UCSD-AML1 (cell line): Measurements from ENCODE around the gene MYO5C.

Source experiments
- DNase-seq: peaks from one replicate; lab custom pipeline; 2025; ENCODE audit not compliant: unreplicated experiment; lab: John Stamatoyannopoulos, UW

The MYO5C gene

GRCh38 chr15:52280326-52281084, 15.1 kb downstream of the MYO5C start:
- DNase-seq: no peak

GRCh38 chr15:52278636-52279367, 16.8 kb downstream of the MYO5C start:
- DNase-seq: no peak

DNA sequence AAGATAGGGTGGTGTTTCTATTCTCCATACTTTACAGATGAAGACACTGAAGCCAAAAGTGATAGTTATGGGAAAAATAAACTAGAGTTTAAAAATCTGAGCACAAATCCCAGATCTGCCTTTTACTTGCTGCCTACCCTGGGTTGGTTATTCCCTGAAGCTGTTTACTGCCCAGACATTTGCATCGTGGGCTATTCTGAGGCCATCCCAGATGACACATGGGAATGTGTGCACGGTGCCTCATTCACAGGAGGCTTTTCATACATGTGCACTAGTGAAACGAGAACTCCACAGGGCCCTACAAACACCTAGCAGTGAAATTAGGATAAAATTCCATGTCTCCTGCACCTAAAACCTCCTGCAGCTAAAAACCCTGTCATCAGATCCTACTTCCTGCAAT, 17.5 kb downstream of the MYO5C start:
- no peak for DNase-seq

DNA sequence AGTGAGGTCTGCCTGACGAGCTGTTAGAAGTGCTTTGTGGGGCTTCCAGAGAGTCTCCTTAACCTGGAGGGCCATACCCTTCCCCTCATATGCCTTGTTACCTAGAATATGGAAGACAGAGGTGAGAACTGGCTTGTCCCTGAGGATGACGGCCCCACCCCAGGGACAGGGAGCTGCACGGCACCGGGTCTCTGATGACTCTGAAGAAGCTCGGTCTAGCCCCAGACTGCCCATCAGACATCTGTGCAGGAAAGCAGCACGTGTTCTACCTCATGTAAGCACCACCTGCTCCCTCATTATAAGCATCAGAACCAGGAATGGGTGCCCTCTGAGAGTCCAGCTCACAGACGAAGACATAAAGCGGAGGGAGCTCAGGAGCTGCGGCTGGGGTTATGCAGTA, 18.0 kb downstream of the MYO5C start:
- no peak for DNase-seq

- no peak for DNase-seq
Observed at GRCh38 chr15:52276256-52276770, 19.3 kb downstream of the MYO5C start.

DNA sequence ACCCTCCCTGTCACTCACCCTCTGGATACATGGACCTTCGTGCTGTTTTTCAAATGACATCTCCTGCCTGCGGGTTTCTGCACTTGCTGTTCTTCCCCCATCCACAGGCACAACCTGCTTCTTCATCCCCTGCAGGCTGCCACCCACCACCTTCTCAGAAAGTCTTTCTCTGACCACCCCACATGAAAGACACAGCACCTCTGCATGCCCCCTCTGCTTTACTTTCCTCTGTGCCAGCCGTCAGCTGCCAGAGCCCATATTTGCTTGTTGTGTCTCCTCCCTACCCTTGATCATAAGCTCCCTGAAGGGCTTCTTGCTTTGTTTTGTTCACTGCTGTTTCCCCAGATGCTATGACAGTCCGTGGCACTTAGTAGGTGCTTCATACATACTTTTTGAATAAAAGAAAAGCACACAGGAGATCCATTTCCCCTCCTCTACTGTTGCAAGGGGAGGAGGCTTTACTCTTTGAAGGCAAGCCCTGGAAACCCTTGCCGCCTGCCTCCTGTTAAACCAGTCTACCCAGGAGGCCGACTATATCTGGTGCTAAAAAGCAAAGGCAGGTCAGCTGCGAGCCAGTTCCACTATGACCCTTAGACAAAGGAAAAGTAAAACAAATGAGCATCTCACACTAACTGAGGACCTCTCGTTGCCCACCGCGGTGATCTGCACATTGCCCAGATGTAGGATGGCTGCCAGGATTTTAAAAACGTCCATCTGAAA, 31.9 kb downstream of the MYO5C start:
- DNase-seq: no peak

DNA sequence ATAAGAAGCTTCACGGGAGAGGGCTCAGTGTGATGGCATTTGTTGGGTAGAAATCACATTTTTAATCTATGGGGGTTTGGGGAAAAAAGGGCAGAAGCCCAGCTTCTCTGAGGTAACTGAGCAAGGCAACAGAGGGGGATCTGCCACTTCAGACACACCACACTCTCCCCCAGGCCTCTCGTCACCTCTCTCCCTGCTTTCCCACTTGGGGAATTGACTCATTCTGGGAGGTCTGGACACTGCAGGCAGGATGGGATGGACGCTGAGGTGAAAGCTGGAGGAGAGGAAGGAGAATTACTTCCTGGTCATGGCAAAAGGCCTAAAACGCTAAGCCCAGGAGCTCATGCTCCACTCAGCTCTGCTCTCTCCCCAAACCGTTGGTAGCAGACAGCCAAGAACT, 33.2 kb downstream of the MYO5C start:
- DNase-seq: peak; percentile 17

DNA sequence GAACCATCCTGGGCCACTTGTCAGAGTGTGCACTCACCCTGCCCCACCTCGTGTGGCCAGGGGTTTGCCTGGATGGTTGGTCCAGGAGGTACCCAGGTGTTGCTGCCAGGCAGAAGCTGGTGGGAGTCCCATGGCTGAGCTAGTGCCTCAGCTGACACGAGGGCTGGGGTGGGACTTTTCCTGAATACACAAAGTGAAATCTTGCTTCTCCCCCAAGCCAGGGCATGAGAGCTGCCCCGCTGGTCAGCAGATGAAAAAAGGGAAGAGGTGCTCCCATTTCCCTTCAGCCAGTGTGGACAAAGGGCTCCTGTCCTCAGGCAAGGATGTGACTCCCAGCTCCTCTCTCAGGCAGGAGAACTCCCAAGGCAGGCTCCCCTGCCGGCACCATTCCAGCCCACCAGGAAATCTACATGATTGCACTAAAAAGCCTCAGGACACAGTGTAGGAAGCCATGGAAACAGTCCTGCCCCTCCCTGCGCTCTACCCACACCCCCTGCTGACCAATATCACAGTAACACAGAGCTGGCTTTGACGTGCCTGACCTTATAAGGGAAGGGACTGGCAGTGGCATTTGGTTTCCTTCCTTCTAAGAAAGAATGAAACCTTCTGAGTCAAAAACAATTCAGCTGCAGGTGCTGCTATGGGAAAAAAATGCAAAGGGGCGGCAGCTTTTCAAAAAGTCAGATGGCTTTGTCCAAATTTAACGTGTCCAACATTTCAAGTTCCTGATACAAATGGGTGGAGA, 33.9 kb downstream of the MYO5C start:
- DNase-seq: peak; percentile 73

DNA sequence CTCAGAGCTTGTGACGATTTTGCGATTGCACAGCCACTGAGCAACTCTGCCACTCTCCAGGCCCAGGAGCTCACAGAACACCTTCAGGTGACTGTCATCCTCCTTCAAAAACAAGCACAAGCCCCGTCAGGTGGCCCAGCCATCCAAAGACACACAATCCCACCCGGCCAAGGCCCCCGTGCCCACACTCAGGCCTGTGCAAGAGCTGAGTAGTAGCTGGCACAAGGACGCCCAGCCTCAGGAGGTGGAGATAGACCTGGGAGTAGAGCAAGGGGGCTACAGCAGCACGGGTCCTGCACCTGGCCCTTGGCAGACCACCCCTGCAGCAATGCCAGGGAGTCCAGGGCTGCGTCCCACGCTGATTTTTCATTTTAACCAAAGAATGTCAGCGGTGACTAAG, 34.6 kb downstream of the MYO5C start:
- no peak for DNase-seq

DNA sequence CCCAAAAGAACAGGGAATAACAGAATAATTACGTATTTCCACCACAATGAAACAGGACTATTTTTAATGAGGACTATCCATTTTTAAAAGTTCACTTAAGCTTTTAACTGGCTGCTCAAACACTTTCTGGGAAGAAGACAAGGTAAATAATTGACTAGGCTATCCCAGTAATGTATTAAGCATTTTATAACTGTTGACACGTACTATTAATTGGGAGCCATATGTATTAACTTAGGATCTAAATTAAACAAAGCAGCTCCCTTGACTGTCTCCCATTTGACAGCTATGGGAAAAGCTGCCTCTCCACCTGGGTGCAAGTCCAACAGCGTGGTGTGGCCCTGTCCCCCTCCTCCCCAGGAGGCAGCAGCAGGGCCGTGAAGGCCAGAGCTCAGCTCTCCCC, 36.1 kb downstream of the MYO5C start:
- DNase-seq: no peak

DNA sequence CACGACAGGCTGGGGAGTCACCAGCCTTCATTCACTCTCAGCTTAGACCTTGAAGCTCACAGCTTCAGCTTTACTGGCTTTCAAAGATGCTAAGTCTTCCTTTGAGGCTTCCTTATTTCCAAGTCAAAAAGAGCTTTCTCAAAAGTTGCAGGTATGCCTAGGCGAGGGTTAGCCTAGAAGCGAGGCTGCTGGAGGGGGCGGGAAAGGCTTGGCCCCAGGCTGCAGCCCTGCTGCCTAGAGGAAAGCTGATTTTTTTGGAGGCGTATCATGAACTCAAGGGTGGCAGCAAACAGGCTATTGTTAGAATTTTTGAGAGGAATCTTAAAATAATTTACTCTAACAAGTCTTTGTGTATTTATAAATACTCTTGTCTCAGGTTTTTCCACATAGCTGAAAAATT, 37.1 kb downstream of the MYO5C start:
- DNase-seq: no peak

DNA sequence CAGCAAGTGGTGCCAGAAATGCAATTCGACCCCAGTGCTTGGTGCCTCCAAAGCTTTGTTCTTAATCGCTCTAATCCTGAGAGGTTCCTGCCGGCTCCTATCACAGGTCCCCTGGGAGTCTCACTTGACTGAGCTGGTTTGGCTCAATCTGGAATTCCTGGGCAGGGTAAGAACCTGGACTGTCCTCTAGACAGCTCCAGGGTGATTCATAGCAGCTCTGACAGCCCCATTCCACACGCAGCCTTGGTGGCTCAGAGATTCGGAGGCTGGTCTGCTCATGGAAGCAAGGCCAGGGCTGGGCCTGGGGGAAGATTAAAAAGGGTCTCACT, 37.9 kb downstream of the MYO5C start:
- no peak for DNase-seq

DNA sequence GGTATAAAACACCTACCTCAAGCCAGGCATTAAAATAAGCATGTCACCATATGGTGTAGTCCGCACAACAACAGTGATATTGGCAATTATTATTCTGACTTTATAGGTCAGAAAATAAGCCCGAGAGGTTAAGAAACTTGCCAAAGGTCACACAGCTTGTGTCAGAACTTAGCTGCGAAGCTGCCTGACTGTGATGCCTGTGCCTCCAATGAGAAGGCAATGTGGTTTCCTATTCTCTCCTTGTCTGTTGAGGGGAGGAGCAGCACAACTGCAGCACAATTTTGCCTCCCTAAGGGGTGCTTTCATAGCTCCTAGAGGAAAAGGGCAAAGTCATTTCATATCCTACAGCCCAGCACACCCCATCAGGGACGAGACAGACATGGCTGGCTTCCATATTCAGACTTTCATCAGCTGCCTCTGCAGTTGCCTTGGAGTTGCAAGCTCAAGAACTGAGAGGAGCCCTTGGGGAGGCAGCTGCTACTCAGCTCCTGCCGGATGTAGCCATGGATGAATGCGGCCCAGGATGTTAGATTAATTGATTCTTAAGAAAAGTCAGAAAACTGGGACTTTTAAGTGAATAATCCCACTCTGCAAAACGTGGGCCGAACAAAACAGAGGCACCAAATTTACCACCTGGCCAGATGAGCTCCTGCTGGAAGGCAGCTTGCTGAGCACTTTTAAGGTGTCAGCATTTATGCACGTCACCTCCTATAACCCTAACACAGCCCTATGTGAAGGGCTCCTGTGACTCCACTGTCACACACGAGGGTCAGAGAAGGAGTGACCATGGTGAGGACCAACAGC, 38.5 kb downstream of the MYO5C start:
- no peak for DNase-seq

GRCh38 chr15:52256366-52256765, 39.2 kb downstream of the MYO5C start:
- DNase-seq: peak; percentile 66

- no peak for DNase-seq
Observed at GRCh38 chr15:52255935-52256334, 39.7 kb downstream of the MYO5C start.

- DNase-seq: no peak
Observed at GRCh38 chr15:52255008-52255407, 40.6 kb downstream of the MYO5C start.

DNA sequence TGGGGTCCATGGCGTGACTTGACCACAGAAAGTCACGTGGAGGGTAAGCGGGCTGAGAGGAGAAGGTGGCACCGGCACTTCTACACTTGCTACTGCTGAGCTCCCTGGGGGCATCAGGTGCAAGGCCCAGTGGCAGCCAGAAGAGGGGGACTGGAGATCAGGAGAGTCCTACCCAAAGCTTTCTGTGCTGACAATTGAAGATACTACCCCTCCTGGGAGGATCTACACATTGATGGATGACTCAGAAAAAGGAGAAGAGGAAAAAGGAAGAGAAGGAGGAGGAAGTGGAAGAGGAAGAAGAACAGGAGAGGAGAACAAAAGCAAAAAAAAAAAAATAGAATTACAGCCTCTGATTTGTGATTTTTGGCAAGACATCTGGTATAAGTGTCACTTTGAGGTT, 41.2 kb downstream of the MYO5C start:
- DNase-seq: no peak

GRCh38 chr15:52252781-52253180, 42.8 kb downstream of the MYO5C start:
- DNase-seq: no peak

GRCh38 chr15:52251144-52251860, 44.3 kb downstream of the MYO5C start:
- no peak for DNase-seq

DNA sequence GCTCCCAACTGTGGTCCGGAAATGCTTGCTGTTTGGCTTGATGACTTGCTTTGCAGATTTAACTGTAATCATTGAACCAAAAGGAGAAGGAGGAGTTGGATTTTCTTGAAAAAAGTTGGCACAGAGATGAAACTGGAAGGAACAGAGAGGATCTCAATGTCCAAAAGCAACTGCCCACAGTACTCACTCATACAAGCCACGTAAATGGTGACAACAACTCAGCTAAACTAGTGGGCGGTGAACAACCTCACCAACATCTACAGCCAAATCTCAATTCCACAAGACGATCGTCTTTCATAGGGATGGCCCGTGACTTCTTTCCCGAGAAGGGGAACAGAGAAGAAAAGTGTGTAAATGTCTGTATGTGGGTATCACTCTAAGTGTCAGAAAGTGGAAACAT, 48.1 kb downstream of the MYO5C start:
- DNase-seq: no peak
